GM18907 (cell line): Measurements from ENCODE around the gene CENPX.

Experiments used
- ATAC-seq: cut with Tn5 transposase; IDR thresholded peaks from one replicate; pipeline ENCODE4 v1.9.1; 2021; ENCODE audit warnings: mild to moderate bottlenecking, moderate library complexity; ENCODE audit not compliant: unreplicated experiment

Gene CENPX

GRCh38 chr17:82025401-82026107 lies 2.9 kb upstream of the CENPX start:
- ATAC-seq, result no peak

- ATAC-seq, result no peak
Measured at GRCh38 chr17:82024859-82025258, 2.2 kb upstream of the CENPX start.

- peak; percentile 7 for ATAC-seq
Measured at GRCh38 chr17:82023447-82024241, 966 bp upstream of the CENPX start.

GRCh38 chr17:82022981-82023446 lies 336 bp upstream of the CENPX start, which contains the start of gene LRRC45:
LRRC45 (plus strand) TSS chr17:82023305; CDS start chr17:82023644, 339 bp downstream.
- peak; percentile 83 for ATAC-seq

- ATAC-seq, result no peak
Measured at GRCh38 chr17:82021900-82022309, 773 bp downstream of the CENPX start.

GRCh38 chr17:82021107-82021899 lies 1.4 kb downstream of the CENPX start:
- ATAC-seq, result no peak

GRCh38 chr17:82020572-82021106 lies 2.0 kb downstream of the CENPX start:
- ATAC-seq, result no peak

- no peak for ATAC-seq
Measured at GRCh38 chr17:82019690-82020571, 2.7 kb downstream of the CENPX start.

GRCh38 chr17:82018989-82019689 lies 3.5 kb downstream of the CENPX start:
- no peak for ATAC-seq

- no peak for ATAC-seq
Measured at GRCh38 chr17:82018152-82018988, 4.3 kb downstream of the CENPX start.

GRCh38 chr17:82017612-82018151 lies 5.0 kb downstream of the CENPX start:
- no peak for ATAC-seq

- no peak for ATAC-seq
Measured at GRCh38 chr17:82016875-82017459, 5.7 kb downstream of the CENPX start.

- no peak for ATAC-seq
Measured at GRCh38 chr17:82016061-82016874, 6.4 kb downstream of the CENPX start.

GRCh38 chr17:82015311-82015971 lies 7.2 kb downstream of the CENPX start:
- ATAC-seq, result no peak

GRCh38 chr17:82014971-82015310 lies 7.7 kb downstream of the CENPX start:
- no peak for ATAC-seq

GRCh38 chr17:82014432-82014831 lies 8.2 kb downstream of the CENPX start:
- no peak for ATAC-seq
